Measurements from ENCODE around the gene CCDC149.
A peak's percentile ranks its signal among the peaks of the same experiment; 100 is the strongest.

CCDC149 gene

GRCh38 chr4:24824720-24825119 is 88.1 kb downstream of the CCDC149 start:
- DNase-seq (ENCODE audit: low read depth) = peak; percentile 58
- TF ChIP-seq CTCF (IDR thresholded peaks at IDR 0.05; ENCODE audit: insufficient read depth, low read depth, low read length, missing control alignments) = no peak
- H3K4me3 ChIP-seq (ENCODE audit: low read length) = no peak overlapping the region

- TF ChIP-seq CTCF (IDR thresholded peaks at IDR 0.05; ENCODE audit: insufficient read depth, low read depth, low read length, missing control alignments) = no peak
- H3K4me3 ChIP-seq (ENCODE audit: low read length) = no peak overlapping the region
- DNase-seq (ENCODE audit: low read depth) = no peak
Observed at GRCh38 chr4:24820541-24820940, 92.3 kb downstream of the CCDC149 start.

- DNase-seq (ENCODE audit: low read depth) = no peak
- H3K4me3 ChIP-seq (ENCODE audit: low read length) = no peak overlapping the region
- no peak for TF ChIP-seq CTCF (IDR thresholded peaks at IDR 0.05; ENCODE audit: insufficient read depth, low read depth, low read length, missing control alignments)
Observed at GRCh38 chr4:24816797-24817196, 96.0 kb downstream of the CCDC149 start.

- TF ChIP-seq CTCF (IDR thresholded peaks at IDR 0.05; ENCODE audit: insufficient read depth, low read depth, low read length, missing control alignments) = no peak
- no peak for DNase-seq (ENCODE audit: low read depth)
- no peak overlapping the region for H3K4me3 ChIP-seq (ENCODE audit: low read length)
Observed at GRCh38 chr4:24813732-24814131, 99.1 kb downstream of the CCDC149 start.

- TF ChIP-seq CTCF (IDR thresholded peaks at IDR 0.05; ENCODE audit: insufficient read depth, low read depth, low read length, missing control alignments) = no peak
- no peak for DNase-seq (ENCODE audit: low read depth)
- no peak overlapping the region for H3K4me3 ChIP-seq (ENCODE audit: low read length)
Observed at GRCh38 chr4:24810871-24811631, 101.8 kb downstream of the CCDC149 start.

- peak; percentile 27 for DNase-seq (ENCODE audit: low read depth)
- no peak overlapping the region for H3K4me3 ChIP-seq (ENCODE audit: low read length)
- no peak for TF ChIP-seq CTCF (IDR thresholded peaks at IDR 0.05; ENCODE audit: insufficient read depth, low read depth, low read length, missing control alignments)
Observed at GRCh38 chr4:24809815-24810405, 102.9 kb downstream of the CCDC149 start.

GRCh38 chr4:24809376-24809775 is 103.5 kb downstream of the CCDC149 start:
- TF ChIP-seq CTCF (IDR thresholded peaks at IDR 0.05; ENCODE audit: insufficient read depth, low read depth, low read length, missing control alignments) = no peak
- DNase-seq (ENCODE audit: low read depth) = peak; percentile 9
- no peak overlapping the region for H3K4me3 ChIP-seq (ENCODE audit: low read length)
